ENCODE measurements around the gene FRMD5.

Gene FRMD5

GRCh38 chr15:43954181-43954621, 240.9 kb downstream of the FRMD5 start:
- DNase-seq (ENCODE audit: low spot score) = no peak
- TF ChIP-seq CTCF (IDR thresholded peaks at IDR 0.05; ENCODE audit: borderline replicate concordance, control extremely low read depth, extremely low read depth, insufficient read depth, missing control alignments) = no peak
- in situ Hi-C loops (cut with MboI; ENCODE audit: low sequenced_read_pairs, unreplicated experiment) = no loop called here

DNA sequence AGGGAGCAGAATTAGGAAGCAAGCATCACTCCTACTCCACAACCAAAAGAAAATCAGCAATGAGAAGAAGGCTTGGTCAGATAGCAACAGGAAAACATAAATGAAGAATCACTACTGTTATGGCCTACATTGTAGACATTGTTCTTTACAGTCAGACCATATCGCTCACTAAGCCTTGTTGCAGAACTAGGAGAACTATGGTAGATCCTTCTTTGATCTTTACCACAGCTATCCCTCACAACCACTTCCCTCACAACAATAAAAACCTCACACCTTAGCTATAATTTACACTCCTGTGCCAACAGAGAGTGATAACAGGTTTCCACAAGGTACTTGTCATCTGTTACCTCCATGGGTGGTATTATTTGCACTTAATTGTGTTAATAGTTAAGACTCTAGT, 241.7 kb downstream of the FRMD5 start:
- no peak for DNase-seq (ENCODE audit: low spot score)
- in situ Hi-C loops (cut with MboI; ENCODE audit: low sequenced_read_pairs, unreplicated experiment) = no loop called here
- TF ChIP-seq CTCF (IDR thresholded peaks at IDR 0.05; ENCODE audit: borderline replicate concordance, control extremely low read depth, extremely low read depth, insufficient read depth, missing control alignments) = no peak

GRCh38 chr15:43950531-43950930, 244.5 kb downstream of the FRMD5 start:
- TF ChIP-seq CTCF (IDR thresholded peaks at IDR 0.05; ENCODE audit: borderline replicate concordance, control extremely low read depth, extremely low read depth, insufficient read depth, missing control alignments) = no peak
- no peak for DNase-seq (ENCODE audit: low spot score)
- in situ Hi-C loops (cut with MboI; ENCODE audit: low sequenced_read_pairs, unreplicated experiment) = no loop called here

GRCh38 chr15:43948691-43949325, 246.3 kb downstream of the FRMD5 start:
- in situ Hi-C loops (cut with MboI; ENCODE audit: low sequenced_read_pairs, unreplicated experiment) = no loop called here
- TF ChIP-seq CTCF (IDR thresholded peaks at IDR 0.05; ENCODE audit: borderline replicate concordance, control extremely low read depth, extremely low read depth, insufficient read depth, missing control alignments) = no peak
- DNase-seq (ENCODE audit: low spot score) = peak; percentile 40

GRCh38 chr15:43943511-43943910, 251.6 kb downstream of the FRMD5 start:
- no peak for TF ChIP-seq CTCF (IDR thresholded peaks at IDR 0.05; ENCODE audit: borderline replicate concordance, control extremely low read depth, extremely low read depth, insufficient read depth, missing control alignments)
- in situ Hi-C loops (cut with MboI; ENCODE audit: low sequenced_read_pairs, unreplicated experiment) = no loop called here
- no peak for DNase-seq (ENCODE audit: low spot score)

- in situ Hi-C loops (cut with MboI; ENCODE audit: low sequenced_read_pairs, unreplicated experiment) = no loop called here
- no peak for TF ChIP-seq CTCF (IDR thresholded peaks at IDR 0.05; ENCODE audit: borderline replicate concordance, control extremely low read depth, extremely low read depth, insufficient read depth, missing control alignments)
- DNase-seq (ENCODE audit: low spot score) = no peak
These were observed 252.9 kb downstream of the FRMD5 start for GRCh38 chr15:43942194-43942593.

Measured in GM13976 (cell line).